Lower leg skin (tissue), 3 donors: Measurements from ENCODE around the gene BCL2.

Experiments used
- CTCF ChIP-seq, 3 donors: fragments of 450-650 bp; IDR thresholded peaks; one replicate each; pipeline ENCODE4 v1.5.1; 2016; ENCODE audit warnings: antibody characterized with exemption in 3 of 3, mild to moderate bottlenecking in 3 of 3, moderate library complexity in 2 of 3
- POLR2A ChIP-seq, 2 donors: fragments of 450-650 bp; IDR thresholded peaks; one replicate each; pipeline ENCODE4 v1.6.1; 2016 to 2017; ENCODE audit warnings: antibody characterized with exemption in 2 of 2, mild to moderate bottlenecking in 1 of 2, moderate library complexity in 1 of 2

DNA sequence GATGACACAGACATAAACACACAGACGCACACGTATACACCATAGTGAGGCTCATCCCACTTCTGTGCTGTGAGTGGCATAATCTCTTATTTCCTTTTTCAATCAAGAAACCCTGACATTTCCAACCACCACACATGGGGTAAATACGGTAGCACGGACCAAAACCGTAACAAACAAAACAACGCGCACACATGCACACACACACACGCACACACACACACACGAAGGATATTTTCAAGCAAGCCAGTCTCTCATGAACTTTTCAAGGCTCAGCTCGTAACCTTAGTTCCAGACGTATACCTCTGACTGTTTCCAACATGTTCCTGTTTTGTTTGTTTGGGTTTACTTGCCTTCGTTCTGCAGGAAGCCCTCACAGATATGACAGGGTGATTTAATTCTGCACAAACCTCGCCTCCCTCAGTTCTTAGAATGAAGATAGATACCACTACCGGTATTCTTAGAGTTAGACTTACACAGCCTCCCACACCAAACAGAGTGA is 119.8 kb downstream of the BCL2 start:
- TF ChIP-seq CTCF (IDR thresholded peaks at IDR 0.05): no peak
- TF ChIP-seq POLR2A (IDR thresholded peaks at IDR 0.05): no peak
